ENCODE data around the gene HSF4. TPM values are rescaled to one million over a fixed set of nuclear protein-coding genes. Genes with fewer than 3 reads are reported as not detected.

Gene HSF4
- total RNA-seq, 4 donors from 2014 or later: 11.3 to 51.9 (median 42.3) TPM; not detected in 1

DNA sequence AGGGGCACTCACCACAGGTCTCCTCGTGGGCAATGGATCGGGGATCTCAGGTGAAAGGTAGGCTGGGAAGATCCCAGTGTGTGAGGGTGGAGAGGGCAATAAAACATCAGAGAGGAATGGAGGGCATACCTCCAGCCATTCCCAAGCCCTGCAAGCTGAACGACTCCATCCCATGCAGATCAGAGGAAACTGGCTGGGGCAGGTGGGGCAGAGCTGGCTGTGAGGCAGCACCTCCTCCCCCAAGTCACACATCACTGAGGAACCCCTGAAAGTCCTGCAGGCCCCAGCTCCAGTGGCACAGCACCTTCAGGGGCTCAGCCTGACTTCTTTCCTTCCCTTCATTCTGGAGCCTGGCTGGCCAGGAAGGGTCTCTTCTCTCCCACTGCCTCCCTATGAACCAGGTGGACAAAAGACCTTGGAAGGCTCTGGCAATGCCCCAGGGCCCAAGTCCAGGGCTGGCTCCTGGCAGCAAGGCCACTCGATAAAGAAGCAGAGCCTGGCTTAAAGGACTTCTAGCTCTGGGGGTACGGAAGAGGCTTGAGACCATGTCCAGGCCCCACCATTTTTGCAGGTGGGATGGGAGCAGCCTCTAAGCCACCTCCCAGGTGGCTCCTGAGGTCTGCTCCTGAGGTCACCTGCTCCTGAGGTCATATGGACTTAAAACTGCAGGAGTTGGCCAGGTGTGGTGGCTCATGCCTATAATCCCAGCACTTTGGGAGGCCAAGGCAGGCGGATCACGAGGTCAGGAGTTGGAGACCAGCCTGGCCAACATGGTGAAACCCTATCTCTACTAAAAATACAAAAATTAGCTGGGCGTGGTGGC lies 48.9 kb downstream of the HSF4 start:
- intact Hi-C loops (cut with DNase I; ENCODE audit: low total_unique reads): no loop called here
- no peak overlapping the region for H3K4me3 ChIP-seq
- H3K36me3 ChIP-seq: no peaks in the 10 kb centered on the region
- no peaks in the 10 kb centered on the region for H3K27me3 ChIP-seq
- H3K4me1 ChIP-seq: no peaks in the 10 kb centered on the region
- TF ChIP-seq CTCF (IDR thresholded peaks at IDR 0.05) (no peak), POLR2A (IDR thresholded peaks at IDR 0.05) (no peak)
- no peak overlapping the region for H3K27ac ChIP-seq
- DNase-seq: no peak
- no peaks in the 10 kb centered on the region for H3K9me3 ChIP-seq

- Histone ChIP-seq H3K36me3 (no peaks in the 10 kb centered on the region), H3K9me3 (no peaks in the 10 kb centered on the region), H3K4me3 (no peak overlapping the region), H3K4me1 (no peaks in the 10 kb centered on the region), H3K27ac (no peak overlapping the region), H3K27me3 (no peaks in the 10 kb centered on the region)
- TF ChIP-seq CTCF (IDR thresholded peaks at IDR 0.05): no peak
- intact Hi-C loops (cut with DNase I; ENCODE audit: low total_unique reads): no loop called here
- no peak for DNase-seq
These were observed 51.2 kb downstream of the HSF4 start for GRCh38 chr16:67215706-67216105.

DNA sequence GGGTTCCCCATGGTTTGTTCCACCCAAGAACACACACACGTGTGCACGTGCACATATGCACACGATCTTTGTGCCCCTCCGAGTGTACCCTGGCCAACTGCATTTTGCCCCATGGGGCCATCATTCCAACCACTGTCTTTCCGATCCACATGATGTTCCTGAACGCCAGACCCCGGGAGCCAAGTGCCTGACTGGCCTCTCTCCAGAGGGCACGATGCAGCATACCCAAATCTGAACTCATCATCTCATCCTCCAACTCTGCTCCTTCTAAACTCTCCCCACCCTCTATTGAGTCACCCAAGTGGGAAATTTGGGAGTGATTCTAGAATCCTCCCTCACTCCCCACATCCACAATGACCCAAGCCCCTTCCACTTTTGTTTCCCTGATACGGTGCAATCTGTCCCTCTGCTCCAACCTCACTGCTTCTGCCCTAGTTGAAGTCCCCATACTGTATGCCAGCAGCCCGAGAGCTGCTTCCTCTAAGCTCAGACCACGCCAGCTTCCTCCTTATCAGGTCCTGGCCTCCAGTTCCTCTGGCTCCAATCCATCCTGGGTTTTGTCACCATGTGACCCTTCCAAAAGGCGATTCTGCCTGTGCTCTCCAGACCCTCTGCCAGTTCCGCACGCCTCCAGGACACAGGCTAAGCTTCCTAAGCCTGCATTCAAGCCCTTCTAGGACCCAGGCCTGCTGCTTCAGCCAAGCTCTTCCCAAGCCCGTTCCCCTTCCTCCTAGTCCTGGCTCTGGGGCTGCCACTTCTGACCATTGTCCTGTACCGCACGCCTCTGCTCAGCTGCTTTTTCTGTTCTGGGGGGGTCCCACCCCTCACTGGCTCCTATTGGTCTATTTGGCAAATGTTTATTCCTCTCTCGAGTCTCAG lies 52.3 kb downstream of the HSF4 start:
- peak in 1 of 2 donors; percentile 50 for DNase-seq

More for the DNA sequence above, 52.3 kb downstream of the HSF4 start:
- TF ChIP-seq CTCF (IDR thresholded peaks at IDR 0.05) (no peak), POLR2A (IDR thresholded peaks at IDR 0.05) (no peak)
- no peaks in the 10 kb centered on the region for H3K4me1 ChIP-seq
- intact Hi-C loops (cut with DNase I; ENCODE audit: low total_unique reads): no loop called here
- H3K27me3 ChIP-seq: no peaks in the 10 kb centered on the region
- no peaks in the 10 kb centered on the region for H3K9me3 ChIP-seq
- H3K36me3 ChIP-seq: no peaks in the 10 kb centered on the region
- no peak overlapping the region for H3K4me3 ChIP-seq
- H3K27ac ChIP-seq: peak overlapping the region in 1 of 2 donors; percentile 1

MicroRNAs encoded within 50 kb of the gene (microRNA counts, 767-probe panel; counts per million panel counts)
- microRNA hsa-miR-328: 0 counts per million in 2 donors

Small RNA genes lying within 50 kb of the gene (microRNA-seq; reads per million reads assigned to microRNA genes)
- gene MIR328 (ENCODE audit: borderline microRNAs expressed, borderline replicate concordance): 419 reads per million, percentile 72 among the genes with 10 or more reads in this experiment

Small RNA genes lying within 50 kb of the gene (small RNA-seq; reads per million reads assigned to genes)
- gene MIR328: 3.4 reads per million, percentile 83 among the genes with 10 or more reads in this experiment

Other genes with a start within 250 kb of the HSF4 start
- gene CDH16, start 245.9 kb upstream of the HSF4 start, total RNA-seq: 10 to 100 TPM in 1 of 4 donors, not detected in 3; 12.6 TPM
- 10 to 100 TPM in 3 of 4 donors, 1 to 10 TPM in 1; 7.5 to 32.8 (median 18.8) TPM for gene RRAD, start 239.2 kb upstream of the HSF4 start, total RNA-seq
- gene CIAO2B, start 230.3 kb upstream of the HSF4 start, total RNA-seq: 10 to 100 TPM; 15.9 to 76.8 (median 74.2) TPM
- gene CES2, start 229.2 kb upstream of the HSF4 start, total RNA-seq: 10 to 100 TPM; 15.0 to 51.0 (median 26.0) TPM
- 1 to 10 TPM in 2 of 4 donors, under 1 TPM in 2; 0.51 to 2.8 (median 0.86) TPM for gene CES3, start 203.5 kb upstream of the HSF4 start, total RNA-seq
- gene CES4A, start 176.2 kb upstream of the HSF4 start, total RNA-seq: 1 to 10 TPM in 3 of 4 donors, under 1 TPM in 1; 0.29 to 9.6 (median 5.4) TPM
- 100 to 1,000 TPM in 1 of 4 donors, 10 to 100 TPM in 3; 42.1 to 108 (median 75.9) TPM for gene CBFB, start 135.6 kb upstream of the HSF4 start, total RNA-seq
- gene PHAF1, start 54.8 kb upstream of the HSF4 start, total RNA-seq: 10 to 100 TPM; 12.3 to 27.1 (median 21.1) TPM
- 10 to 100 TPM in 3 of 4 donors, 1 to 10 TPM in 1; 2.4 to 40.1 (median 15.1) TPM for gene B3GNT9, start 13.7 kb upstream of the HSF4 start, total RNA-seq
- gene TRADD, start 4.8 kb upstream of the HSF4 start, total RNA-seq: 10 to 100 TPM in 2 of 4 donors, 1 to 10 TPM in 2; 2.6 to 21.0 (median 10.6) TPM
- 10 to 100 TPM in 2 of 4 donors, 1 to 10 TPM in 1, not detected in 1; 2.6 to 47.4 (median 14.1) TPM for gene FBXL8, start 4.8 kb upstream of the HSF4 start, total RNA-seq
- gene NOL3, start 5.8 kb downstream of the HSF4 start, total RNA-seq: 10 to 100 TPM in 2 of 4 donors, 1 to 10 TPM in 2; 3.3 to 29.7 (median 17.0) TPM
- gene MATCAP1, start 19.2 kb downstream of the HSF4 start, total RNA-seq: 10 to 100 TPM; 10.9 to 35.4 (median 20.5) TPM
- 1 to 10 TPM in 3 of 4 donors, under 1 TPM in 1; 0.29 to 5.1 (median 1.8) TPM for gene EXOC3L1, start 25.4 kb downstream of the HSF4 start, total RNA-seq
- gene E2F4, start 27.4 kb downstream of the HSF4 start, total RNA-seq: 100 to 1,000 TPM in 1 of 4 donors, 10 to 100 TPM in 3; 49.2 to 294 (median 77.1) TPM
- 1 to 10 TPM in 2 of 4 donors, not detected in 2; 1.6 to 5.4 TPM for gene ELMO3, start 34.4 kb downstream of the HSF4 start, total RNA-seq
- gene TMEM208, start 62.4 kb downstream of the HSF4 start, total RNA-seq: 10 to 100 TPM; 10.2 to 57.9 (median 27.3) TPM
- 10 to 100 TPM in 3 of 4 donors, 1 to 10 TPM in 1; 2.3 to 37.6 (median 11.8) TPM for gene FHOD1, start 82.7 kb downstream of the HSF4 start, total RNA-seq
- 1 to 10 TPM in 2 of 4 donors, under 1 TPM in 1, not detected in 1; 0.55 to 1.9 (median 1.3) TPM for gene SLC9A5, start 84.2 kb downstream of the HSF4 start, total RNA-seq
- gene PLEKHG4, start 114.8 kb downstream of the HSF4 start, total RNA-seq: 10 to 100 TPM in 2 of 4 donors, 1 to 10 TPM in 2; 6.8 to 45.3 (median 17.1) TPM
- gene KCTD19, start 162.0 kb downstream of the HSF4 start, total RNA-seq: 1 to 10 TPM in 1 of 4 donors, under 1 TPM in 2, not detected in 1; 0.51 to 1.0 (median 0.55) TPM
- 1 to 10 TPM in 1 of 4 donors, under 1 TPM in 1, not detected in 2; 0.46 to 2.8 TPM for gene LRRC36, start 162.1 kb downstream of the HSF4 start, total RNA-seq
- gene TPPP3, start 228.8 kb downstream of the HSF4 start, total RNA-seq: 10 to 100 TPM; 13.4 to 26.6 (median 16.2) TPM